ENCODE measurements around the gene DRAXIN.

GRCh38 chr1:11753555-11754208 lies 62.2 kb downstream of the DRAXIN start:
- TF ChIP-seq CTCF (IDR thresholded peaks at IDR 0.05; ENCODE audit: borderline replicate concordance, extremely low read depth, low read length, poor library complexity, severe bottlenecking) (no peak), EZH2 (IDR thresholded peaks at IDR 0.05; ENCODE audit: borderline replicate concordance, low read depth, low read length, severe bottlenecking) (no peak)
